Breast epithelium (tissue), 3 donors: ENCODE results near the gene CDH6.

Experiments used
- POLR2A ChIP-seq: fragments of 450-650 bp; IDR thresholded peaks from one replicate; pipeline ENCODE4 v1.6.1; 2016; ENCODE audit warnings: antibody characterized with exemption, mild to moderate bottlenecking, moderate library complexity
- POLR2AphosphoS5 ChIP-seq, 3 donors: sonication (generic); formaldehyde crosslinking; IDR thresholded peaks; one replicate each; pipeline ENCODE4 v1.6.1; 2017; ENCODE audit warnings: antibody characterized with exemption in 3 of 3
- TF ChIP-seq, protein P1 (sequence below), 3 donors: fragments of 450-650 bp; IDR thresholded peaks; one replicate each; pipeline ENCODE4 v1.5.1; 2016 to 2017; ENCODE audit warnings: antibody characterized with exemption in 3 of 3, mild to moderate bottlenecking in 3 of 3, moderate library complexity in 3 of 3

DNA sequence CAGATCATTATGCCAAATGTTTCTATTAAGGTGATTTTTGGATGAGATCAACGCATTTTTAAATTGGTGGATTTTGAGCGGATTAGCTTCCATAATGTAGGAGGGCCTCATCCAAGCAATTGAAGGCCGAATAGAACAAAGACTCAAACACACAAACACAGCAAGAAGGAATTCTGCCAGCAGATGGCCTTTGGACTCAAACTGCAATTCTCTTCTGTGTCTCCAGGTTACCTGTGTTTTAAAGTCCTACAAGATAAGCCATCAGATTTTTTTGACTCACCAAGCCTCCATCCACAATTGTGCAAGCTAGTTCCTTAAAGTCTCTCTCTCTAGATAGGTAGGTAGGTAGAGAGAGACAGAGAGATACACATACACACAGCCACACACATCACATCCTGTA is 25.5 kb downstream of the CDH6 start:
- no peak for TF ChIP-seq POLR2AphosphoS5 (IDR thresholded peaks at IDR 0.05)
- TF ChIP-seq, protein P1, sequence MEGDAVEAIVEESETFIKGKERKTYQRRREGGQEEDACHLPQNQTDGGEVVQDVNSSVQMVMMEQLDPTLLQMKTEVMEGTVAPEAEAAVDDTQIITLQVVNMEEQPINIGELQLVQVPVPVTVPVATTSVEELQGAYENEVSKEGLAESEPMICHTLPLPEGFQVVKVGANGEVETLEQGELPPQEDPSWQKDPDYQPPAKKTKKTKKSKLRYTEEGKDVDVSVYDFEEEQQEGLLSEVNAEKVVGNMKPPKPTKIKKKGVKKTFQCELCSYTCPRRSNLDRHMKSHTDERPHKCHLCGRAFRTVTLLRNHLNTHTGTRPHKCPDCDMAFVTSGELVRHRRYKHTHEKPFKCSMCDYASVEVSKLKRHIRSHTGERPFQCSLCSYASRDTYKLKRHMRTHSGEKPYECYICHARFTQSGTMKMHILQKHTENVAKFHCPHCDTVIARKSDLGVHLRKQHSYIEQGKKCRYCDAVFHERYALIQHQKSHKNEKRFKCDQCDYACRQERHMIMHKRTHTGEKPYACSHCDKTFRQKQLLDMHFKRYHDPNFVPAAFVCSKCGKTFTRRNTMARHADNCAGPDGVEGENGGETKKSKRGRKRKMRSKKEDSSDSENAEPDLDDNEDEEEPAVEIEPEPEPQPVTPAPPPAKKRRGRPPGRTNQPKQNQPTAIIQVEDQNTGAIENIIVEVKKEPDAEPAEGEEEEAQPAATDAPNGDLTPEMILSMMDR (IDR thresholded peaks at IDR 0.05), result no peak
- TF ChIP-seq POLR2A, result no peak
